Adipocyte (in vitro differentiated cells): ENCODE data around the gene IL23R.

Experiments used
- DNase-seq: peaks from one replicate; pipeline ENCODE4 v3.0.0-alpha.2; 2015; ENCODE audit warnings: low read depth
- H3K27me3 ChIP-seq: replicated peaks from 2 replicates; pipeline ENCODE4 v1.7.0; 2013; ENCODE audit warnings: mild to moderate bottlenecking, low read length, moderate library complexity; ENCODE audit not compliant: control insufficient read depth, insufficient read depth
- H3K36me3 ChIP-seq: 2 replicates; pipeline ENCODE4 v1.7.0; 2013; ENCODE audit warnings: low read length, mild to moderate bottlenecking, moderate library complexity; ENCODE audit not compliant: control insufficient read depth, insufficient read depth, severe bottlenecking
- H3K4me1 ChIP-seq: 2 replicates; pipeline ENCODE4 v1.7.0; 2013; ENCODE audit warnings: mild to moderate bottlenecking, low read length, moderate library complexity; ENCODE audit not compliant: control insufficient read depth, insufficient read depth
- H3K4me3 ChIP-seq: 2 replicates; pipeline ENCODE4 v1.7.0; 2013; ENCODE audit warnings: mild to moderate bottlenecking, low read length, moderate library complexity
- H3K9ac ChIP-seq: 2 replicates; pipeline ENCODE4 v1.7.0; 2013; ENCODE audit warnings: mild to moderate bottlenecking, low read length, moderate library complexity
- H3K9me3 ChIP-seq: 2 replicates; pipeline ENCODE4 v1.7.0; 2013; ENCODE audit warnings: mild to moderate bottlenecking, low read length, moderate library complexity; ENCODE audit not compliant: control insufficient read depth

Gene IL23R

GRCh38 chr1:67308136-67308535 is 141.9 kb downstream of the IL23R start:
- Histone ChIP-seq H3K4me3 (no peak overlapping the region), H3K9ac (no peak overlapping the region), H3K27me3 (peaks cover 28% of the 10 kb centered on the region), H3K9me3 (no peaks in the 10 kb centered on the region), H3K4me1 (peaks cover 2% of the 10 kb centered on the region), H3K36me3 (no peaks in the 10 kb centered on the region)
- DNase-seq: no peak
